GM06990 (cell line): ENCODE results near the gene PIMREG.

Source experiments
- DNase-seq: peaks from one replicate; pipeline ENCODE4 v3.0.0-alpha.2; 2011; ENCODE audit not compliant: insufficient read length; ENCODE audit errors: extremely low read depth
- H3K27me3 ChIP-seq: replicated peaks from 2 replicates; pipeline ENCODE4 v1.6.0; 2011; ENCODE audit warnings: low read length; ENCODE audit not compliant: control insufficient read depth, insufficient read depth
- H3K36me3 ChIP-seq: 2 replicates; pipeline ENCODE4 v1.5.1; 2011; ENCODE audit warnings: low read length; ENCODE audit not compliant: control insufficient read depth, insufficient read depth
- H3K4me3 ChIP-seq: replicated peaks from 2 replicates; pipeline ENCODE4 v1.5.1; 2011; ENCODE audit warnings: low read depth, mild to moderate bottlenecking, control low read depth, low read length
- CTCF ChIP-seq: IDR thresholded peaks from 2 replicates; pipeline ENCODE4 v1.5.1; 2011; ENCODE audit warnings: low read length, control low read depth, mild to moderate bottlenecking, inconsistent platforms; ENCODE audit not compliant: insufficient read depth, poor library complexity, severe bottlenecking

PIMREG gene

GRCh38 chr17:6498356-6498755 lies 54.1 kb downstream of the PIMREG start:
- DNase-seq: no peak
- Histone ChIP-seq H3K27me3 (no peaks in the 10 kb centered on the region; the same call in 1 of the 2 replicates), H3K36me3 (no peaks in the 10 kb centered on the region), H3K4me3 (no peak overlapping the region)
- TF ChIP-seq CTCF: no peak

GRCh38 chr17:6498901-6499540 lies 54.8 kb downstream of the PIMREG start:
- H3K4me3 ChIP-seq: no peak overlapping the region
- H3K36me3 ChIP-seq: no peaks in the 10 kb centered on the region
- no peak for DNase-seq
- no peak for TF ChIP-seq CTCF
- no peaks in the 10 kb centered on the region; the same call in 1 of the 2 replicates for H3K27me3 ChIP-seq
